Activated effector memory CD4-positive, alpha-beta T cell treated with Interleukin-2 at 50 U/mL for 16 hours (primary cell): ENCODE data around the gene NKD1.

Experiments
- DNase-seq: peaks from one replicate; pipeline ENCODE4 v3.0.0-alpha.2; 2020

The NKD1 gene

GRCh38 chr16:50697881-50698767, 149.9 kb downstream of the NKD1 start:
- no peak for DNase-seq
